HCT116 (cell line): ENCODE data around the gene TNIK. TPM values are rescaled to one million over a fixed set of nuclear protein-coding genes. Genes with fewer than 3 reads are reported as not detected.

Experiments used
- ATAC-seq: fragments of 200-7000 bp; cut with Tn5 transposase; 2 replicates; pipeline ENCODE4 v1.9.1; 2020; ENCODE audit warnings: mild to moderate bottlenecking, moderate library complexity
- BruUV-seq: library from RNA; stranded (reverse); fragments of 400-500 nt; replicated peaks from 2 replicates; lab custom pipeline; 2021; lab: Mats Ljungman, UMichigan
- CTCF ChIA-PET: fragments of 300-600 bp; sonication (Branson Sonifier 250); formaldehyde crosslinking; loops from one replicate; lab custom pipeline; 2021; ENCODE audit warnings: antibody characterized with exemption; lab: Charles Lee
- POLR2A ChIA-PET: fragments of 300-600, 350-600 bp; sonication (Branson Sonifier 250); formaldehyde crosslinking; loops from one replicate; lab custom pipeline; 2021; ENCODE audit warnings: antibody characterized with exemption; lab: Charles Lee
- RAD21 ChIA-PET, 2 experiments: fragments of 300-600 bp; sonication (Branson Sonifier 250); formaldehyde crosslinking; loops; one replicate each; lab custom pipeline; 2023; ENCODE audit warnings: low total read pairs in 2 of 2; ENCODE audit not compliant: uncharacterized antibody in 2 of 2, unreplicated experiment in 2 of 2, low non-redundant PET in 1 of 2; lab: Charles Lee
- DNase-seq: peaks from one replicate; pipeline ENCODE4 v3.0.0-alpha.2; 2010; ENCODE audit warnings: low read depth, low spot score
- H2AFZ ChIP-seq: fragments of 200-600 bp; shearing (Covaris generic), sonication (generic); 2 replicates; pipeline ENCODE4 v1.6.1; 2017; ENCODE audit warnings: low read depth, mixed run types, mixed read lengths, antibody characterized with exemption, low read length; ENCODE audit not compliant: poor library complexity, severe bottlenecking
- H3K27ac ChIP-seq: 2 replicates; pipeline ENCODE4 v1.5.1; 2012; ENCODE audit warnings: low read depth, low read length
- H3K27me3 ChIP-seq: fragments of 200-600 bp; sonication (generic); 2 replicates; pipeline ENCODE4 v1.6.1; 2016; ENCODE audit warnings: mixed run types, low read length, mixed read lengths; ENCODE audit not compliant: insufficient read depth
- H3K36me3 ChIP-seq, 2 experiments: fragments of 200-500 bp in 1 of 2; fragments of 200-600 bp in 1 of 2; sonication (Bioruptor generic) in 1 of 2; sonication (generic) in 1 of 2; 2 replicates each; pipeline versions ENCODE4 v1.5.1 to v1.6.1; 2014 to 2016; ENCODE audit warnings: low read length in 2 of 2, inconsistent platforms in 1 of 2, mixed read lengths in 1 of 2, mixed run types in 1 of 2; ENCODE audit not compliant: insufficient read depth in 2 of 2, control insufficient read depth in 1 of 2
- H3K4me1 ChIP-seq, 2 experiments: fragments of 200-600 bp in 1 of 2; sonication (generic) in 1 of 2; 2 replicates each; pipeline versions ENCODE4 v1.5.1 to v1.6.1; 2012 to 2017; ENCODE audit warnings: low read length in 2 of 2, inconsistent platforms in 1 of 2, mild to moderate bottlenecking in 1 of 2, mixed read lengths in 1 of 2, mixed run types in 1 of 2, moderate library complexity in 1 of 2; ENCODE audit not compliant: insufficient read depth in 2 of 2, control insufficient read depth in 1 of 2
- H3K4me2 ChIP-seq: fragments of 200-600 bp; sonication (generic); 2 replicates; pipeline ENCODE4 v1.6.1; 2017; ENCODE audit warnings: mixed run types, low read length, mixed read lengths
- H3K4me3 ChIP-seq, 2 experiments: fragments of 200-600 bp in 1 of 2; sonication (generic) in 1 of 2; replicated peaks in 1 of 2; 2 replicates each; pipeline ENCODE4 v1.5.1; 2011 to 2016; ENCODE audit warnings: low read length in 2 of 2, control low read depth in 1 of 2, low read depth in 1 of 2, mild to moderate bottlenecking in 1 of 2, mixed read lengths in 1 of 2, mixed run types in 1 of 2
- H3K79me2 ChIP-seq: fragments of 200-600 bp; sonication (generic); 2 replicates; pipeline ENCODE4 v1.6.1; 2017; ENCODE audit warnings: mild to moderate bottlenecking, mixed run types, low read length, moderate library complexity, mixed read lengths; ENCODE audit not compliant: insufficient read depth
- H3K9ac ChIP-seq: fragments of 200-600 bp; sonication (generic); 2 replicates; pipeline ENCODE4 v1.6.1; 2016; ENCODE audit warnings: low read length, mixed read lengths
- H3K9me2 ChIP-seq: fragments of 200-600 bp; sonication (generic), shearing (Covaris generic); 2 replicates; pipeline ENCODE4 v1.6.1; 2017; ENCODE audit warnings: mixed run types, mild to moderate bottlenecking, moderate library complexity; ENCODE audit not compliant: insufficient read depth
- H3K9me3 ChIP-seq, 2 experiments: fragments of 200-500 bp in 1 of 2; fragments of 200-600 bp in 1 of 2; sonication (Bioruptor generic) in 1 of 2; sonication (generic) in 1 of 2; 2 replicates each; pipeline ENCODE4 v1.6.1; 2014 to 2017; ENCODE audit warnings: low read length in 2 of 2, mixed read lengths in 2 of 2, inconsistent platforms in 1 of 2, low read depth in 1 of 2, mild to moderate bottlenecking in 1 of 2, mixed run types in 1 of 2, moderate library complexity in 1 of 2; ENCODE audit not compliant: control insufficient read depth in 1 of 2, insufficient read depth in 1 of 2
- H4K20me1 ChIP-seq: fragments of 200-600 bp; sonication (generic), shearing (Covaris generic); 2 replicates; pipeline ENCODE4 v1.6.1; 2017; ENCODE audit warnings: mixed run types, mild to moderate bottlenecking, moderate library complexity; ENCODE audit not compliant: insufficient read depth
- ATF3 ChIP-seq: IDR thresholded peaks from 2 replicates; pipeline ENCODE4 v1.6.1; 2012
- CBX3 ChIP-seq: IDR thresholded peaks from 2 replicates; pipeline ENCODE4 v1.6.1; 2012; ENCODE audit warnings: low read depth
- CEBPB ChIP-seq: IDR thresholded peaks from 2 replicates; pipeline ENCODE4 v1.6.1; 2012; ENCODE audit warnings: low read depth
- EGR1 ChIP-seq: IDR thresholded peaks from 2 replicates; pipeline ENCODE4 v1.6.1; 2012; ENCODE audit warnings: low read depth
- ELF1 ChIP-seq: IDR thresholded peaks from 2 replicates; pipeline ENCODE4 v1.6.1; 2012; ENCODE audit warnings: low read depth, borderline replicate concordance
- EZH2 ChIP-seq: fragments of 200-600 bp; sonication (generic); IDR thresholded peaks from 2 replicates; pipeline ENCODE4 v1.6.1; 2017; ENCODE audit warnings: antibody characterized with exemption, mixed run types
- EZH2phosphoT487 ChIP-seq: fragments of 200-600 bp; IDR thresholded peaks from 2 replicates; pipeline ENCODE4 v1.6.1; 2018; ENCODE audit warnings: antibody characterized with exemption, borderline replicate concordance
- FOSL1 ChIP-seq: IDR thresholded peaks from 2 replicates; pipeline ENCODE4 v1.6.1; 2012; ENCODE audit warnings: low read depth
- JUND ChIP-seq: IDR thresholded peaks from 2 replicates; pipeline ENCODE4 v1.6.1; 2012
- POLR2A ChIP-seq: IDR thresholded peaks from 2 replicates; pipeline ENCODE4 v1.7.0; 2011; ENCODE audit warnings: borderline replicate concordance; ENCODE audit not compliant: insufficient read depth, insufficient read length; ENCODE audit errors: extremely low read depth
- RAD21 ChIP-seq: IDR thresholded peaks from 2 replicates; pipeline ENCODE4 v1.6.1; 2012; ENCODE audit warnings: low read depth, mild to moderate bottlenecking
- SIN3A ChIP-seq: IDR thresholded peaks from 2 replicates; pipeline ENCODE4 v1.6.1; 2012; ENCODE audit warnings: low read depth
- SP1 ChIP-seq: IDR thresholded peaks from 2 replicates; pipeline ENCODE4 v1.6.1; 2012; ENCODE audit warnings: low read depth
- SRF ChIP-seq: IDR thresholded peaks from 2 replicates; pipeline ENCODE4 v1.6.1; 2012; ENCODE audit warnings: low read depth
- TCF7L2 ChIP-seq: IDR thresholded peaks from 2 replicates; pipeline ENCODE4 v1.7.0; 2011; ENCODE audit warnings: borderline replicate concordance, inconsistent platforms; ENCODE audit not compliant: insufficient read depth, insufficient read length; ENCODE audit errors: extremely low read depth
- YY1 ChIP-seq: IDR thresholded peaks from 2 replicates; pipeline ENCODE4 v1.6.1; 2011; ENCODE audit warnings: low read length, low read depth, moderate library complexity, mild to moderate bottlenecking; ENCODE audit not compliant: insufficient replicate concordance; ENCODE audit errors: extremely low read depth
- ZNF274 ChIP-seq: fragments of 200-500 bp; sonication (Bioruptor generic); IDR thresholded peaks from 2 replicates; pipeline ENCODE4 v1.6.1; 2014; ENCODE audit warnings: mild to moderate bottlenecking, low read depth, low read length, inconsistent platforms
- intact Hi-C: fragments of 100-400 bp; cut with micrococcal nuclease; formaldehyde crosslinking; loops from 2 replicates; pipeline ENCODE4 v1.10.0; 2022
- total RNA-seq: library from RNA; stranded (reverse); gene quantifications from one replicate; pipeline ENCODE4 v1.2.1, GENCODE V29; 2021; ENCODE audit not compliant: unreplicated experiment
- TF ChIP-seq, protein P1 (sequence below): IDR thresholded peaks from 2 replicates; pipeline ENCODE4 v1.6.1; 2012
- TF ChIP-seq, protein P2 (sequence below): IDR thresholded peaks from 2 replicates; pipeline ENCODE4 v1.6.1; 2011; ENCODE audit warnings: mild to moderate bottlenecking, low read length, moderate library complexity; ENCODE audit not compliant: insufficient replicate concordance; ENCODE audit errors: extremely low read depth

The TNIK gene
- total RNA-seq, 1 experiment from 2014 or later: 24.1 TPM

- H3K9me3 ChIP-seq: no peaks in the 10 kb centered on the region
- H3K27ac ChIP-seq: no peak overlapping the region
- no peak for TF ChIP-seq ZNF274
- no peak overlapping the region for H2AFZ ChIP-seq
- POLR2A ChIA-PET: no interaction called here
- CTCF ChIA-PET: no interaction called here
- H3K4me3 ChIP-seq: no peak overlapping the region
- H3K4me1 ChIP-seq: peaks cover 59 to 64% of the 10 kb centered on the region in 2 experiments
- no peaks in the 10 kb centered on the region for H3K79me2 ChIP-seq
- intact Hi-C loops: no loop called here
- H3K27me3 ChIP-seq: no peaks in the 10 kb centered on the region
- DNase-seq (no peak), ATAC-seq (no peak)
- no peaks in the 10 kb centered on the region for H3K36me3 ChIP-seq
- H3K9me2 ChIP-seq: no peaks in the 10 kb centered on the region
- H4K20me1 ChIP-seq: no peaks in the 10 kb centered on the region
- RAD21 ChIA-PET: no interaction called here
- no TSS peak for BruUV-seq
- H3K4me2 ChIP-seq: no peak overlapping the region
- H3K9ac ChIP-seq: no peak overlapping the region
Measured at GRCh38 chr3:171350364-171350763, 109.8 kb downstream of the TNIK start.

GRCh38 chr3:171349392-171349791 is 110.8 kb downstream of the TNIK start:
- Histone ChIP-seq H3K27ac (no peak overlapping the region), H2AFZ (no peak overlapping the region), H3K9me3 (no peaks in the 10 kb centered on the region), H3K4me3 (no peak overlapping the region), H3K36me3 (no peaks in the 10 kb centered on the region), H3K4me1 (peaks cover 52 to 55% of the 10 kb centered on the region in 2 experiments), H3K79me2 (no peaks in the 10 kb centered on the region), H3K9ac (no peak overlapping the region), H3K4me2 (no peak overlapping the region)
- ChIA-PET RAD21 (no interaction called here), CTCF (interaction anchor here (0.9 kb wide), 1 partner anchor 21 kb away, joined by 3 read pairs; no protein-coding TSS in a partner anchor), POLR2A (no interaction called here)
- ATAC-seq: no peak
- DNase-seq: no peak
- BruUV-seq: no TSS peak
- intact Hi-C loops: no loop called here
- TF ChIP-seq ELF1 (no peak), FOSL1 (no peak), RAD21 (no peak), YY1 (no peak), CBX3 (no peak), POLR2A (no peak), EZH2phosphoT487 (no peak), ZNF274 (no peak), JUND (no peak), EGR1 (no peak), ATF3 (no peak), EZH2 (no peak), SRF (no peak), TCF7L2 (no peak), SIN3A (no peak), CEBPB (no peak), SP1 (no peak)
- TF ChIP-seq, protein P1, sequence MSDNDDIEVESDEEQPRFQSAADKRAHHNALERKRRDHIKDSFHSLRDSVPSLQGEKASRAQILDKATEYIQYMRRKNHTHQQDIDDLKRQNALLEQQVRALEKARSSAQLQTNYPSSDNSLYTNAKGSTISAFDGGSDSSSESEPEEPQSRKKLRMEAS: no peak
- TF ChIP-seq, protein P2, sequence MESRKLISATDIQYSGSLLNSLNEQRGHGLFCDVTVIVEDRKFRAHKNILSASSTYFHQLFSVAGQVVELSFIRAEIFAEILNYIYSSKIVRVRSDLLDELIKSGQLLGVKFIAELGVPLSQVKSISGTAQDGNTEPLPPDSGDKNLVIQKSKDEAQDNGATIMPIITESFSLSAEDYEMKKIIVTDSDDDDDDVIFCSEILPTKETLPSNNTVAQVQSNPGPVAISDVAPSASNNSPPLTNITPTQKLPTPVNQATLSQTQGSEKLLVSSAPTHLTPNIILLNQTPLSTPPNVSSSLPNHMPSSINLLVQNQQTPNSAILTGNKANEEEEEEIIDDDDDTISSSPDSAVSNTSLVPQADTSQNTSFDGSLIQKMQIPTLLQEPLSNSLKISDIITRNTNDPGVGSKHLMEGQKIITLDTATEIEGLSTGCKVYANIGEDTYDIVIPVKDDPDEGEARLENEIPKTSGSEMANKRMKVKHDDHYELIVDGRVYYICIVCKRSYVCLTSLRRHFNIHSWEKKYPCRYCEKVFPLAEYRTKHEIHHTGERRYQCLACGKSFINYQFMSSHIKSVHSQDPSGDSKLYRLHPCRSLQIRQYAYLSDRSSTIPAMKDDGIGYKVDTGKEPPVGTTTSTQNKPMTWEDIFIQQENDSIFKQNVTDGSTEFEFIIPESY: no peak
- TF ChIP-seq, all 23 proteins: peak for 0
- Histone ChIP-seq H3K27me3 (no peaks in the 10 kb centered on the region), H3K9me2 (no peaks in the 10 kb centered on the region), H4K20me1 (no peaks in the 10 kb centered on the region)
